C1 segment of cervical spinal cord (tissue), 14 donors: Measurements from ENCODE around the gene VPS50.

Experiments
- DNase-seq, 14 donors: peaks; one replicate each; lab custom pipeline; 2025; lab: John Stamatoyannopoulos, UW

Gene VPS50, protein sequence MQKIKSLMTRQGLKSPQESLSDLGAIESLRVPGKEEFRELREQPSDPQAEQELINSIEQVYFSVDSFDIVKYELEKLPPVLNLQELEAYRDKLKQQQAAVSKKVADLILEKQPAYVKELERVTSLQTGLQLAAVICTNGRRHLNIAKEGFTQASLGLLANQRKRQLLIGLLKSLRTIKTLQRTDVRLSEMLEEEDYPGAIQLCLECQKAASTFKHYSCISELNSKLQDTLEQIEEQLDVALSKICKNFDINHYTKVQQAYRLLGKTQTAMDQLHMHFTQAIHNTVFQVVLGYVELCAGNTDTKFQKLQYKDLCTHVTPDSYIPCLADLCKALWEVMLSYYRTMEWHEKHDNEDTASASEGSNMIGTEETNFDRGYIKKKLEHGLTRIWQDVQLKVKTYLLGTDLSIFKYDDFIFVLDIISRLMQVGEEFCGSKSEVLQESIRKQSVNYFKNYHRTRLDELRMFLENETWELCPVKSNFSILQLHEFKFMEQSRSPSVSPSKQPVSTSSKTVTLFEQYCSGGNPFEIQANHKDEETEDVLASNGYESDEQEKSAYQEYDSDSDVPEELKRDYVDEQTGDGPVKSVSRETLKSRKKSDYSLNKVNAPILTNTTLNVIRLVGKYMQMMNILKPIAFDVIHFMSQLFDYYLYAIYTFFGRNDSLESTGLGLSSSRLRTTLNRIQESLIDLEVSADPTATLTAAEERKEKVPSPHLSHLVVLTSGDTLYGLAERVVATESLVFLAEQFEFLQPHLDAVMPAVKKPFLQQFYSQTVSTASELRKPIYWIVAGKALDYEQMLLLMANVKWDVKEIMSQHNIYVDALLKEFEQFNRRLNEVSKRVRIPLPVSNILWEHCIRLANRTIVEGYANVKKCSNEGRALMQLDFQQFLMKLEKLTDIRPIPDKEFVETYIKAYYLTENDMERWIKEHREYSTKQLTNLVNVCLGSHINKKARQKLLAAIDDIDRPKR

DNA sequence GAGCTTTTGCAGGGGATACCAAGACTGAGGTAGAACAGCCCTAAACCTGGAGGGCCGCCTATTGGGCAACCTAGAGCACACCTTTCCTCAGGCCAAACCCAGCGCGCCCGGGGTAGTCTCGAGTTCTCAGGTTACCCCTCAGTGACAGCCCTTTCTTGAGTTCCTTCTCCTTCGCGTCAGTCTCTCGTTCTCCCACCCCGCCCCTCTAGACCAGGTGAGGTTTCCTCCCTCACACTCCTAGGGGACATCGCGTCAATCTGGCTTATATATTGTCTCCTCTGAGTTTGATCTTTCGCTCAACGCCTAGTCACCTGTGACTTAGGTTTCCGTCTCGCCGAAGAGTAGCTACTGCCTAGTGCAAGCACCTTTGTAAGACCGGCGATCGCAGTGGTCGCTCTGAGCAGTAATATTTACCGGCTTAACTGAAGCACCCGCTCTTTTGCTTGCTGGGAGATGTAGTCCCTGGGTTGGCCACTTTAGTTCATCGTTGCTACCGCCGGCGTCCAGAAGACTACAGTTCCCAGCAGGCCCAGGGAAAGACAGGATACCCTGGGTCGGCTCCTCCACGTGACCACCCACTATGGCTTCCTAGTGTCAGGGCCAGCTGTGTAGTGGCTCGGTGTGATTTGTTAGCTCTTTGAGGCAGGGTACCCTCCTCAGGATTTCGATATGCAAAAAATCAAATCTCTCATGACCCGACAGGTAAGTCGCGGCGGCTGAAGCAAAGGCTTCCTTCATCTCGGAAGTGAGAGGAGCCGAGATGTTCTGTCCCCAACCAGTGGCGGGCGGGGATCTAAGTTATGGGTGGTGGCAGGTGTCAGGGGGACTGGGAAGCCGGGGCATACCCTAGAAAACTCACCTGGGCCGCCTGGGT, at the start of gene VPS50:
Gene VPS50, plus strand, starts transcription at position 568 of the 874 bp plus-strand sequence. Its CDS starts 102 bp downstream, at position 670.
- peak; percentile 49 to 98 (median 90) for DNase-seq

DNA sequence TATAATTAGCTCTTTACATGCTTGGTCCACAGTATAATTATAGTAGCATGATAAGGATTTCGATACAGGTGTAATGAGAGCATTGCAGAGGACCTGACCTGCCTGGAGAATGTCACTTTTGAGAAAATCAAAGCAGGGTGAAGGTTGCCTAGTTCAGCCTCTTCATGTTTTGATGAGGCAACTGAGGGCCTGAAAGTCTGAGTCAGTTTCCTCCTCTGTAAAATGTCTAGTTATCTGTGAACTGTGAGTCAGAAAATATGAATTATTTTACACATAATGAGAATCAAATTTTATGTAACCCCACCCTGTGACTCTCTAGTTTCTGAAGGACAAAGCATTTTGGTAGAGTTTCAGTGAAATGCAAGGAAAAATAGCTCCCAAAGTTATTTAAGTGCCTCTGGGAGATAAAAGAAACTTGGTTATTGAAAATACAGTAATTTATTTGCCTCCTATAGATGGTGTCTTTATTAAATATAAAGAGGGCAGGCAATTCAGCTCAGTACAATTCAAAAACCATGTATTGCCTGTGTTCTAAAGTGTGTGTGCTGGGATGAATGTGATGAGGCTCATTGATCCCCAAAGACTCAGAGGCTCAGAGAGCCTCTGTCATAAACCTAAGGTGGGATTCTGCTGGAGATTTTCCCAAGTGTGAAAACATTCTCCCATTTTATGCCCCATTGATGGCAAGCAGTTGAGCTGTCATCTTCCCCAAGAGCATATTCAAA, 46.7 kb upstream of the VPS50 start:
- DNase-seq, result no peak

DNA sequence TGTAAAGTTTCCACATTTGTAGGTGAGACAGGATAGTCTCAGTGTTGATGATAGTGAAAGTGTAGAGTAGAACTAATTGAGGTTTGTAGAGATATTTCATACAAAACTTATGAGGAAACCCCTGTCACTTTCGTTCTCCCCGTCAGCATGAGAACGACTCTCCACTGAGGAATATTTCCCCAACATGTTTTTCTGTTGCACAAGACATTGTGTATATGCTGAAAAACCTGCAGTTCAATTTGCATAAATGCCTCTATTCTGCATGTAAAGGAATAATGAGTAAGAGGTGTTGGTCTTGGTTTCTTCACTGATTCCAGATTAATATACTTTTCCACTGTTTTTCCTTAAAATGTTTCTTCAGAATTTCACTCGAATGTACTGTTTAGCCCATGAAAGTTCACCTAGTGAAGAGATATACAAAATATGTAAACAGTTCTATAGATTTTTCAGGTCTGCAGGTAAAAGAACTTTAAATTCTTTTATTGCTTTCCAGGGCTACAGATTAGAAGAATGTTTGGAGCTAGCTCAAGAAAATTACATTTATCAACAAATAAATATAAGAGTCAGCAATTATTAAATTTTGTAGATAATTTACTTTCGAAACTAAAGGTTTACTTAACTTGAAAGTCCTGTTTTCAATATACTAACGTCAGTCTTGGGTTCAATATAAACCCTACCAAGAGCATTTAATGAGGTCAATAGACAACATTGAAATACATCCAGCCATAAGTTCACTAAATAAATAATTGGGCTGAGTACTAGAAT, 43.1 kb upstream of the VPS50 start:
- no peak for DNase-seq

DNA sequence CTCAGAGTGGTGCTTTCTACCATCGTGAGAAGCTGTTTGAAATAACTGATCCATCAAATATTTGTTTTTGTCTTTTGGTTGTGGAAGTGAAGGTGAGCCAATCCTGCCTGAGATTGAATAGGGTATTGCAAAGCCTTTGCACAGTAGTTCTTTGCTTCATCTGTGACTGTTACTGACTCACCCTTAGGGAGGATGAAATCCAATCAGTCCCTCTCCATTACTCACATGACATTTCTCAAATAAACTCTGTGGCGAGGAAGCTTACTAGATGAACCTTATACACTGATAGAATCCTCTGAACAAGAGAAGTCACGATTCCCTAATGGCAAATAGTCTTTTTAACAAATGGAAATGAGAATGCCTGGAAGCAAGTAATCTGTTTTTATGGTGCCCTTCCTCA, 37.8 kb upstream of the VPS50 start:
- DNase-seq, result no peak

DNA sequence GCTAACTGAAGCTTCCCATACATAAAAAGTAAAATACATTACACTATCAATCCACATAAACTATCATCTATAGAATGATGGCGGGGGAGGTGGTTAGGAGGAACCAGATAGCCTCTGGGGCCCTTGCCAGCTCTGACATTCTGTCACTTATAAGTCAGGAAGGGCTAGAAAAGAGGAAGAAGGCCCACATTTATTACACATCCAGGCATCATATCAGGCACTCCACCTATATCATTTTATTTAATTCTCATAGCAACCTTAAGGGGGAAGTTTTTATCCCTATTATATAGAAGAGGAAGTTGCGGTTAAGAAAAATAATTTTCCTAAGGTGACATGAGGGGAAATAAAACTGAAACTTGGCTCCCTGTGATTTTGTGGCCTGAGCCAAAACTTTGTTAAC, 35.8 kb upstream of the VPS50 start:
- no peak for DNase-seq

DNA sequence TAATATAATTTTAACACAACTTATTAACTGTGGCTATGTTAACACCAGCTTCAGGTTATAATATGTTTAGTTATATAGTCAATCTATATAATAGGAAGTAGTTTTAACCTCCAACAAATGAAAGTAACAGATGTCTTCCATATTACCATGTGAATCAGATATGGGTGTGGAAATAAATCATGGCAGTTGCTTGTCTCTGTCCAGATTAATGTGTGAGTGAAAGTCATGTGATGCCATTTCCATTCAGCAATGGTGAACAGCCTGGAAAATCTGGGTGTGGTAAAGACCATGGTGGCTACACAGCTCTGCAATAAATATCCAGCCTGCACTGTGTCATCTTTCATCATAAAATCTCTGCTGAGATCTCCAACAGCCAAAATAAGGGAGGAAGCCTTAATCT, 33.7 kb upstream of the VPS50 start:
- DNase-seq, result no peak

DNA sequence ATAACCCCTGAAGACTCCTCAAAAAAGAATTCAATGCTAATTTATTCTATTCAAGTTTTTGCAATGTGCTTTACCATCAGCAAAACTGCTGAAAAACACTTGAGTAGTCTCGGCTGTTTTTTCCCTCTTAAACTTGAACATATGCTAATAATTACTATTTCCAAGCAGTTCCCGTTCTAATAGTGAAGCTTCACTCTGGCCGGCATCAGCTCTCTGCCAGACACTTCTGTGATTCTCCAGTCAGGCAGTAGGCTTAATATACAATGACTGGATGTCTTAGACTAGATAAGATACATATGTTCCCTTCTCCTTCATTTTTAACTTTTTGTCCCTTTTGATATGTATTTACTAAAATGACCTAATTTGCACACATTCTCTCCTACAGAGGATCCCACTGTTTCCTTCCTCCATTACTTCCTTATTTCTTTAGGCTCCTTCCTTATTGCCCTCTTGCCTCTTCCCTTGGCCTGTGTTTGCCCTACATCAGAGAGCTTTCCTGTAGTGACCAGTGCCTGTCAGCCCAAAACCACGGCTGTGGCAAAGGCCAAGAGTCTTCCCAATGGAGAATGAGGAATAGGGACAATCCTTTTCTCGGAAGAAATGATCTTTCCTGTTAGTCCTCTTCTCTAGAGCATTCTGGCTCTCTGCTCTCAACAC, 29.4 kb upstream of the VPS50 start:
- DNase-seq, result no peak

DNA sequence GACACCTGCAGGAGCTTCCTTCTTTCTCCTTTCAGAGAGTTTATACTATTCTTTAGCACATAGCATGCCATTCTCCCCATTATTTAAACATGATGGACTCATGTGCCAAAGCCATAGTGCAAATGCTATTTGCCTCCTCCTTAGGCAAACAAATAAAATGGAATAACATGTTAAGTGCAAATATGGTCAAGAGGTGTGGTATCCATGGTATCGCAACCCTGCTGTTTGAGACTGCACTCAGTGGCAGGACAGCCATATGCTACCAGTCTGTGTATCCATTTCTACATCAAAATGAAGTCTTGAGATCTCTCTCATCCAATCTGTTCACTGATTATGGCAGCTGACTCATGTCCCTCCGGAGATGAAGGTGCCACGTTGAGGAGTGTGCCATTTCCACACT, 28.7 kb upstream of the VPS50 start:
- DNase-seq, result no peak

DNA sequence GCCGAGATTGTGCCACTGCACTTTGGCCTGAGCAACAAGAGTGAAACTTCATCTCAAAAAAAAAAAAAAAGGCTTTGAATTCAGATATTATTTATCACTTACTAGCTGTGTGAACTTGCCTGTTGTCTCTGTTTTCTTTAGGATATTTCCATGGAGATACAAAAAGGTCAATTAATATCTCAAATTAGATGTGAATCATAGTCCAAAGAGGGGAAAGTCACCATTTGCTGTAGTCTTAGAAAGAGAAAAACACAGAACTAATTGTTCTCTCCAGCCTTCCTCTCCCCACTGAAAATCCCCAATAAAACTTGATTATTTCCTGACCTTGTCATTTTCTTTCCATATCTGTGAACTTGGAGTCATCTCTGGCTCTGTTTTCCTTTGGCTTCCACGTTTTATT, 27.1 kb upstream of the VPS50 start:
- DNase-seq, result no peak

DNA sequence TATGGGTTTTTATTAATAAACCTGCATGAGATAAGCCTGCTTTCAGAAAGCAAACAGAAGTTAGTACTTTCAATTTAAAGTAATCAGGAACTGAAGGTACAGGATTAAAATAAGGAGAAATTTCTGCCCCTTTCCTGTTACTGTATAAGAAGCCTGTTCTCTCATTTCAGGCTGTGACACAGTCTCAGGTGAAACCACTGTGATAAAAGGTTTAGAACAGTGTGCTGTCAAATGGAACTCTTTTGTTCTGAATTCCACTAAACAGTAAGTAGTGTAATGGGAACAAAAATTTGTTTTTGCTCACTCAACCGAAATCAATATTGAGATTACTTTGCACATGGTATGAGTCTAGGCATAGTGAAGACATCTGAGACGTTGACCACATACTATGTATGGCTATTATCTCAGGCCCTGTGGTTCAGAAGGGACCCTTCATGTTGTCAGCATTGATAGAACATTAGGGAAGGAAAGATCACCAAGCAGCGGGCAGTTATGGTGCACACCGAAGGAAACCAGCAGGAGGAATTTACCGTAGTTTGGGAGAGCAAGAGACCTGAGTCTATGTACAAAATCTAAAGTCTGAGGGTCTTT, 20.8 kb upstream of the VPS50 start:
- no peak for DNase-seq

DNA sequence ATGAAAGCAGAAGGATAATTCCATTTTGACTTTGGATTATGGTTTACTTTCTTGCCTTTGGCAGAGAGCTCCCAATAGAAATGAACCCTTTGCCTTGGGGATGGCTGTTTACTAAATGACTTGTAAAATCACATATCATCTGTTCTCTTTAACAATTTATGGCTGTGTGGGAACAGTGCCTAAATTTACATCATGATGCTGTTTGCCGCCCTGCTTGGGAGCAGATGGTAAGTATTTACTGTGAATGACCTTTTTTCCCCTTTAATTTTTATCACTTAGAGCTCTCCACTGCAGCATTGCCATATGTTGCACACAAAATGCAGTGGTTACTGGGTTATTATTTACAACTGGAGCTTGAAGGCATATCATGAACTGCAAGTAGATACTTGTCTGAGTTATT, 19.3 kb upstream of the VPS50 start:
- DNase-seq, result no peak

DNA sequence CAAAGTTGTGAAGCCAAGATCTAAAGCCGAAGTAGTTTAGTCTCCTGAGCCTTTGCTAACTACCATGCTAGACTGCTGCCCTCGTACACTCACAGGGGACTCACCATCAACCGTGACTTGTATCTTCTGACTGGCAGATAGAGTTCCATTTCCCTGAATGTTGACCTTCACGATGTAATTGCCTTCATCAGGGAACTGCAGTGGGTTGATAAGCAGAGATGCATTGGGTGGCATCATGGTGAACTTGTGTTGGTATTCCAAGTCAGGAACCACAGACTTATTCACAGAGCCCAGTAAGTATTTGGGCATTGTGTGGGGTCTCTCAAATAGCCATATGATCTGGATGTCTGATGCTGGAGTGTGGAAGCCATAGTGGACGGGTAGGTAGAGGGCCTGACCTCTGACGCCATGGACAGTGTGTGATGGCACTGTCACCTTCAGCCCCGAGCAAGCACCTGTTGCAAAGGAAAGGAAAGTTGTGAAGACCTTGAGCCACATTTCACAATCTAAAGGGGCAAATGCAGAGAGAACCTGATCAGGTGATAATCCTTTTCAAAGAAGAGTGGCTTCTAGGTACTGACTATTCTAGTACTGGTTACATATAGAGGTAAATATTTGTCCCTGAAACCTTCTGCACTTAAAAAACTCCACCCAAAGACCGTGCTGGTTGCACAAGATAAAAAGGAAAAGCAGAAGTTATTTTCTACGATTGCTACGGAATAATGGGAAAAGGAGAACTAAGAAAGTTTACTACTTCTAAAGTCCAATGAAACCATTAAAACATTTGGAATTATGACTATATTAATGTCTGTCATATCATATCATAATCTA, 13.0 kb upstream of the VPS50 start:
- no peak for DNase-seq

DNA sequence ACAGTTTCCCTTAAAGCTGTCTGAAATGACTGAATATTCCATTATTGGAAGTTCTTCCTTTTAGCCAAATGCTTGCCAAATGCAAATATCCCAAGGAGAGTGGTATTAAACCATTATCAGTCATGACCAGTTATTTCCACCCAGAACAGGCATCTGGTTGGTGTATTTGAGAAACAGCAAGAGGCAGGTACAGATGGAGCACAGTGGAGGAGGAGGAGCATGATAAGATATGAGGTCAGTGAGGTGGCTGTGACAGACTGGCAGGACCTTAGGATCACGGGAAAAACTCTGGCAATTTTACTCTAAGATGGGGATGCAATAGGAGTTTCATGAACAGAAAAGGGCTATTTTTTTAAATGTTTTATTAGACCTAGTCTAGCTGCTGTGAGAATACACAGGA, 12.3 kb upstream of the VPS50 start:
- no peak for DNase-seq

DNA sequence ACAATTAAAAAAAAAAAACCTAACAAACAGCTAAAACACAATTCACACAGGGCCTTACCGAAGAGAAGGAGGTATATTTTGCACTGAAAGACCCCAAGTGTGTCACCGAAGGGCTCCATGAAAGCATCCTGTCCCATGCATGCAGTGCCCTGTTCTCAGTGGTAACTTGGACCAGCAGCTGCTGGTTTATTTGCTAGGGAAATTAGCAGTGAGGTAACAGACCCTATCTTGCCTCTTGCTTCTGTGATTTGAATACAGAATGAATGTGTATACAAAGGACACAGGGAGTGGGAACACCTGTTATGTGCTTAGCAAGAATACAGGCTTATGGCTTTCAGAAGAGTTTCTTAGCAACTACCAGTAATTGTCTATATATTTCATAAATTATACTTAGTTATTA, 5.9 kb upstream of the VPS50 start, which contains the start of gene HEPACAM2:
Gene HEPACAM2, minus strand, starts transcription at position 160 of the 400 bp plus-strand sequence.
- no peak for DNase-seq

DNA sequence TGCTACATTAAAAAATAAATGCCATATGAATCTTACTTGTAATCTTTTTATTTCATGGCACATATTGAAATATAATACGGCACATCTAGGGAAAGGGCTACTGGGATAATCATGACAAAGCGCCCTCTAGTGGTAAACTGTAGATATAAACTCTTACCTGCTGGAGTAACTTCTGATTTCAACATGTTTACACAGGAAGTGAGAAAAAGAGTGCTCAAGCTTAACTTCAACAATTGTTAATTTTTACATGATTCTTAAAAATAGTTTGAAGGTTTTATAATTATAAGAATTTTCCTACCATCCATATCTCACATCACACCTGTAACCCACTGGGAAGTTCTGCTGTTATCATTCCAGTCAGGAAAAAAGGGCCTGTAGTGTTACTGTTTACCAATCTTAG, 3.9 kb upstream of the VPS50 start:
- DNase-seq, result no peak

DNA sequence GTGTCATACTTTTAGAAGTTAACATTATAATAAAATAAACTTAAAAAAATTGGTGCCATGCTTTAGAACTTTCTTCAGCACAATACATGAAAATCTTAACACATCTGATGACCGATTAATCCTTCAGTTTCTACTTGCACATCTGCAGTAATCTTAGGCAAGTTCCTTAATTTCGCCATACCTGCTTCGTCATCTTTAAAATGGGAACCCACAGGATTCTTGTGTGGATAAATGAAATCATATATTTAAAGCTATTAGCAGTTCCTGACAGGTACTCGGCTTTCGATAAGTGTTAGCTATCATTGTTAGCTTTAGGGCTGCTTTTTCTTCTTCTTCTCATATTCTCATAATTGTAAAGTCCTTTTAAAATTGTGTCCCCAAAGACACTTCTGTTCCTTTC, 907 bp upstream of the VPS50 start:
- peak in 1 of 14 donors; percentile 12 for DNase-seq

DNA sequence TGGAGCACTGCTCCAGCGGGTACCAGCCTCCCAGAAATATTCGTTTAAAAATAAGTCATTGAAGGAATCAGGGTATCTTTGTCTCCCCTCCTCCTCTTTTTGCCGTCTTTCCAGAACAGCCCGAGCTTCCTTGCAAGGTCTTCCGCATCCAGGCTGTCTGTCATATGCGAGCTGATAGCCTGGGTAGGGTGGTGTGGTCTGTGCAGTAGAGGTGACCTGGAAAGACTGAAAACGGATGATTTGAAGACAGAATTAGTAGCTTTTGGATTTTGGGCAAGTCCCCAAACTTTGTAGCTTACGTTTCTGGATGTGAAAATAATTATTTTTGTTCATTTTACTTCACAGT, 480 bp downstream of the VPS50 start:
- peak in 1 of 14 donors; percentile 25 for DNase-seq

DNA sequence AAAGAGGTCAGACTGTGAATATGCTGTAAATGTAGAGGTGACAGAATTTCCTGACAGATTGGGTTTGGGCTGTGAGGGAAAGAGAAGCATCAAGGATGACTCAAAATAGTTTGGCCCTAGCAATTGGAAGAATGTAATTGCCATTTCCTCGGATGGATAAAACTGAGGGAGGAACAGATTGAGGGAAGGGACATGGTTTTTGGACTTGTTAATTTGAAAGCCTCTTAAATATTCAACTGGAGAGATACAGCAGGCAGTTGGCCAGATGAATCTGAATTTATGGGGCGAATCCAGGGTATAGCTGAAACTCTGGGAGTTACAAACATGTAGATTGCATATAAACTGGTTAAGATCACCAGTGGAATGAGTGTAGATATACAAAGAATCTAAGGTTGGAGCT, 3.4 kb downstream of the VPS50 start:
- no peak for DNase-seq
